H1 (cell line): ENCODE results near the gene S100A6. TPM values are rescaled to one million over a fixed set of nuclear protein-coding genes. Genes with fewer than 3 reads are reported as not detected.

Source experiments
- ASH2L ChIP-seq: fragments of 200-600, 300-600 bp; sonication (generic); IDR thresholded peaks from one replicate; pipeline ENCODE4 v1.7.1; 2017; ENCODE audit warnings: low read length
- CTBP2 ChIP-seq: IDR thresholded peaks from 2 replicates; pipeline ENCODE4 v1.7.0; 2011; ENCODE audit warnings: borderline replicate concordance, mild to moderate bottlenecking, moderate library complexity, mixed read lengths, low read length; ENCODE audit not compliant: insufficient read depth, insufficient read length
- CTCF ChIP-seq, 3 experiments: IDR thresholded peaks; 1 replicate in 2 of 3; 2 replicates in 1 of 3; pipeline versions ENCODE4 v1.5.1 to v1.6.1; 2011; ENCODE audit warnings: low read length in 3 of 3, mild to moderate bottlenecking in 3 of 3, inconsistent platforms in 2 of 3, low read depth in 1 of 3, moderate library complexity in 1 of 3; ENCODE audit not compliant: insufficient read depth in 1 of 3; ENCODE audit errors: control extremely low read depth in 1 of 3
- FOSL1 ChIP-seq: IDR thresholded peaks from 2 replicates; pipeline ENCODE4 v1.6.1; 2011; ENCODE audit warnings: mild to moderate bottlenecking, low read depth, low read length, moderate library complexity; ENCODE audit not compliant: insufficient read depth
- KDM1A ChIP-seq: fragments of 200-600, 300-600 bp; sonication (generic); IDR thresholded peaks from 2 replicates; pipeline ENCODE4 v1.7.1; 2016; ENCODE audit warnings: mild to moderate bottlenecking, low read length, borderline replicate concordance
- PHF8 ChIP-seq: fragments of 200-600 bp; sonication (generic); conservative IDR thresholded peaks from 2 replicates; pipeline ENCODE4 v1.7.1; 2012; ENCODE audit warnings: low read depth, mild to moderate bottlenecking, inconsistent platforms, low read length, moderate library complexity
- POLR2AphosphoS5 ChIP-seq: IDR thresholded peaks from 2 replicates; pipeline ENCODE4 v1.6.1; 2011; ENCODE audit warnings: low read depth, low read length
- RNF2 ChIP-seq: fragments of 200-900, 300-1000 bp; sonication (generic); IDR thresholded peaks from 2 replicates; pipeline ENCODE4 v1.7.1; 2016; ENCODE audit warnings: borderline replicate concordance, low read depth, mild to moderate bottlenecking, antibody characterized with exemption, low read length; ENCODE audit not compliant: poor library complexity, severe bottlenecking; ENCODE audit errors: missing control alignments
- TAF7 ChIP-seq: optimal IDR thresholded peaks from 2 replicates; pipeline ENCODE3; 2011; ENCODE audit warnings: low read depth, mild to moderate bottlenecking, inconsistent platforms, low read length, moderate library complexity, borderline replicate concordance
- TEAD4 ChIP-seq: IDR thresholded peaks from 2 replicates; pipeline ENCODE4 v1.6.1; 2012; ENCODE audit warnings: low read depth, low read length, inconsistent platforms, mixed read lengths
- USF2 ChIP-seq: IDR thresholded peaks from 2 replicates; pipeline ENCODE4 v1.6.1; 2011; ENCODE audit warnings: low read length, improper control_type of control experiment
- ZNF274 ChIP-seq: IDR thresholded peaks from 2 replicates; pipeline ENCODE4 v1.7.0; 2012; ENCODE audit warnings: low read length, borderline replicate concordance; ENCODE audit errors: extremely low read depth
- polyA plus RNA-seq, 7 experiments: library from polyadenylated mRNA; depleted of rRNA in 3 of 7; stranded (reverse) in 5 of 7; unstranded in 2 of 7; fragments of >200 nt in 5 of 7; fragments of 200-250 nt in 2 of 7; gene quantifications; 1 replicate in 5 of 7; 2 replicates in 1 of 7; 4 replicates in 1 of 7; pipeline versions ENCODE4 v1.2.1 to v1.2.3, GENCODE V29; 2011 to 2013; ENCODE audit warnings: missing spikeins in 2 of 7, mixed read lengths in 2 of 7
- total RNA-seq: library from RNA; stranded (reverse); fragmentation: NEBNext Ultra II Directional; extraction: Animal tissue kit (Norgen Biotek cat#: 25700); gene quantifications from 2 replicates; pipeline ENCODE4 v1.2.1, GENCODE V29; 2021

Gene S100A6
- total and polyA plus RNA-seq, 2 of the 8 experiments (the other 6 are each of a cell fraction or from before 2014, with no cell fraction given) = 11.1 to 63.0 TPM

DNA sequence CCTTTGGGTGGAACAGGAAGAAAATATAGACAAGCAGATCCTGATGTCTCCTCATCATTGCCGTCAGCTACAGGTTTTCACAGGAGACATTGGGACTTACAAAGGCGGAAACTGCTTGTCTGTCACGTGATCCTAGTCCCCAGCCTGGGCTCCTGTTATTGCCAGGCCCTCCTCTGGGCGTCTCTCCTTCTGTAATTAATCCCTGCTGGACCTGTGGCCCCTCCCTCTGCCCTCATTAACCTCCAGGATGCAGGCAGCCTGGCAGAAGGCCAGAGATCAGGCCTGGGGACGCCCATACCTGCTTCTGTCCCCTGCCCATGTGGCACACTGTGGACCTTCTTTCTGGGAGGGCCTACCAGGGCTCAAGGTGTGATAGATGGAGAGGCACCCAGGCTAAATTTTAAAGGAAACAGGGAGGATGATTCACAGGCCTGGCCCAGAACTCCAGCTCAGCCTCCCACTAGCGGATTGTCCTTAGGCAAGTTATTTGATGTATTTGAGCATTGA, 2.6 kb upstream of the S100A6 start (continued):
- TF ChIP-seq KDM1A = 0 out of 2 replicates have a peak, but pooled peaks have one; percentile 29
- TF ChIP-seq ZNF274 = no peak
- TF ChIP-seq CTCF (IDR thresholded peaks at IDR 0.05; ENCODE audit: control extremely low read depth in 1 of 3, insufficient read depth in 1 of 3, low read depth in 1 of 3, low read length in 3 of 3) = peak in 2 of 3 experiments; percentile 20 to 33; a peak in 2 of 4 replicates
- TF ChIP-seq CTBP2 = no peak
- TF ChIP-seq PHF8 = no peak
- no peak for TF ChIP-seq TEAD4
- TF ChIP-seq RNF2 = no peak
- TF ChIP-seq POLR2AphosphoS5 = no peak
- TF ChIP-seq ASH2L = no peak
- TF ChIP-seq USF2 = peak; percentile 87
- no peak for TF ChIP-seq TAF7
- TF ChIP-seq FOSL1 = no peak
